NCI-H2107 treated with DMSO at 0.1 percent for 48 hours (cell line): ENCODE results near the gene SLC25A19.
"Not testable (repeated sequence)": the region's sequence is repeated elsewhere in the genome, so short reads cannot be mapped to it uniquely, and the experiment has no call there.

Experiments used
- DNase-seq: peaks from one replicate; lab custom pipeline; 2025; ENCODE audit not compliant: unreplicated experiment; lab: John Stamatoyannopoulos, UW

SLC25A19 gene

GRCh38 chr17:75301502-75302206, 12.4 kb upstream of the SLC25A19 start:
- no peak for DNase-seq

GRCh38 chr17:75301049-75301448, 11.8 kb upstream of the SLC25A19 start:
- no peak for DNase-seq

GRCh38 chr17:75300280-75300679, 11.0 kb upstream of the SLC25A19 start:
- DNase-seq = no peak

GRCh38 chr17:75295201-75296158, 6.2 kb upstream of the SLC25A19 start:
- DNase-seq = no peak

GRCh38 chr17:75292810-75293448, 3.7 kb upstream of the SLC25A19 start:
- DNase-seq = not testable (repeated sequence)

- DNase-seq = peak; percentile 27
Observed at GRCh38 chr17:75289832-75290337, 652 bp upstream of the SLC25A19 start.

- peak; percentile 56 for DNase-seq
Observed at GRCh38 chr17:75288770-75289114, 491 bp downstream of the SLC25A19 start.

- no peak for DNase-seq
Observed at GRCh38 chr17:75288359-75288758, 874 bp downstream of the SLC25A19 start.

- DNase-seq = no peak
Observed at GRCh38 chr17:75287221-75287620, 2.0 kb downstream of the SLC25A19 start.

- no peak for DNase-seq
Observed at GRCh38 chr17:75285123-75285522, 4.1 kb downstream of the SLC25A19 start.

- not testable (repeated sequence) for DNase-seq
Observed at GRCh38 chr17:75280189-75280588, 9.0 kb downstream of the SLC25A19 start.

GRCh38 chr17:75277664-75278071, 11.6 kb downstream of the SLC25A19 start:
- DNase-seq = no peak

- DNase-seq = no peak
Observed at GRCh38 chr17:75273977-75274708, 15.1 kb downstream of the SLC25A19 start.

GRCh38 chr17:75272848-75273184, 16.4 kb downstream of the SLC25A19 start:
- no peak for DNase-seq

GRCh38 chr17:75271955-75272847, 17.0 kb downstream of the SLC25A19 start:
- DNase-seq = no peak

GRCh38 chr17:75271233-75271954, 17.8 kb downstream of the SLC25A19 start:
- DNase-seq = no peak

GRCh38 chr17:75270966-75271232, 18.3 kb downstream of the SLC25A19 start, which contains the start of gene MIF4GD:
TSS of gene MIF4GD (minus strand) at chr17:75271231. CDS start at chr17:75270195, 1,036 bp downstream.
- no peak for DNase-seq

- DNase-seq = peak; percentile 12
Observed at GRCh38 chr17:75270218-75270965, 18.8 kb downstream of the SLC25A19 start.

- DNase-seq = peak; percentile 21
Observed at GRCh38 chr17:75269844-75270217, 19.4 kb downstream of the SLC25A19 start.
